GF-D8 (cell line): ENCODE results near the gene RASGRP4.
A peak's percentile ranks its signal among the peaks of the same experiment; 100 is the strongest.
"Not testable (repeated sequence)": the region's sequence is repeated elsewhere in the genome, so short reads cannot be mapped to it uniquely, and the experiment has no call there.

Experiments
- DNase-seq: peaks from one replicate; lab custom pipeline; 2025; lab: John Stamatoyannopoulos, UW

RASGRP4 gene

GRCh38 chr19:38448225-38448624, 22.2 kb upstream of the RASGRP4 start:
- DNase-seq: no peak

- DNase-seq: no peak
Measured at GRCh38 chr19:38445362-38445761, 19.3 kb upstream of the RASGRP4 start.

- no peak for DNase-seq
Measured at GRCh38 chr19:38444026-38444425, 18.0 kb upstream of the RASGRP4 start.

- DNase-seq: no peak
Measured at GRCh38 chr19:38443458-38443999, 17.5 kb upstream of the RASGRP4 start.

- DNase-seq: no peak
Measured at GRCh38 chr19:38442736-38443135, 16.7 kb upstream of the RASGRP4 start.

GRCh38 chr19:38441657-38442348, 15.8 kb upstream of the RASGRP4 start:
- no peak for DNase-seq

- no peak for DNase-seq
Measured at GRCh38 chr19:38440592-38440991, 14.6 kb upstream of the RASGRP4 start.

GRCh38 chr19:38437917-38438316, 11.9 kb upstream of the RASGRP4 start:
- no peak for DNase-seq

GRCh38 chr19:38437295-38437694, 11.3 kb upstream of the RASGRP4 start:
- no peak for DNase-seq

- no peak for DNase-seq
Measured at GRCh38 chr19:38434549-38435051, 8.6 kb upstream of the RASGRP4 start.

GRCh38 chr19:38433268-38433733, 7.3 kb upstream of the RASGRP4 start, which contains the start of gene RYR1:
Gene RYR1 (plus strand): TSS chr19:38433691. CDS start chr19:38433830, 139 bp downstream.
- DNase-seq: no peak

- DNase-seq: no peak
Measured at GRCh38 chr19:38430931-38431330, 4.9 kb upstream of the RASGRP4 start.

- DNase-seq: no peak
Measured at GRCh38 chr19:38429811-38430156, 3.8 kb upstream of the RASGRP4 start.

- DNase-seq: no peak
Measured at GRCh38 chr19:38429055-38429810, 3.2 kb upstream of the RASGRP4 start.

GRCh38 chr19:38427035-38427677, 1.1 kb upstream of the RASGRP4 start:
- not testable (repeated sequence) for DNase-seq

GRCh38 chr19:38425222-38425809, 703 bp downstream of the RASGRP4 start:
- DNase-seq: no peak

GRCh38 chr19:38424272-38424671, 1.7 kb downstream of the RASGRP4 start:
- no peak for DNase-seq

GRCh38 chr19:38422438-38422837, 3.6 kb downstream of the RASGRP4 start:
- no peak for DNase-seq

- DNase-seq: no peak
Measured at GRCh38 chr19:38421856-38422255, 4.2 kb downstream of the RASGRP4 start.

- DNase-seq: no peak
Measured at GRCh38 chr19:38420935-38421334, 5.1 kb downstream of the RASGRP4 start.

GRCh38 chr19:38417544-38418506, 8.2 kb downstream of the RASGRP4 start:
- DNase-seq: peak; percentile 22
